ENCODE measurements around the gene FLNC. TPM values are rescaled to one million over a fixed set of nuclear protein-coding genes. Genes with fewer than 3 reads are reported as not detected.

FLNC gene
- total RNA-seq, 1 experiment from 2014 or later, result 0.10 TPM

- DNase-seq (ENCODE audit: low spot score), result peak; percentile 64
These were observed 49.9 kb downstream of the FLNC start for GRCh38 chr7:128879939-128880746.

- no peak for DNase-seq (ENCODE audit: low spot score)
These were observed 50.7 kb downstream of the FLNC start for GRCh38 chr7:128880791-128881457.

- DNase-seq (ENCODE audit: low spot score), result no peak
These were observed 51.4 kb downstream of the FLNC start for GRCh38 chr7:128881458-128882125.

- no peak for DNase-seq (ENCODE audit: low spot score)
These were observed 51.9 kb downstream of the FLNC start for GRCh38 chr7:128882134-128882533.

- peak; percentile 63 for DNase-seq (ENCODE audit: low spot score)
These were observed 53.6 kb downstream of the FLNC start for GRCh38 chr7:128883622-128884448.

- no peak for DNase-seq (ENCODE audit: low spot score)
These were observed 54.6 kb downstream of the FLNC start for GRCh38 chr7:128884561-128885369.

GRCh38 chr7:128885370-128886187 lies 55.4 kb downstream of the FLNC start:
- no peak for DNase-seq (ENCODE audit: low spot score)

GRCh38 chr7:128886391-128887168 lies 56.4 kb downstream of the FLNC start:
- no peak for DNase-seq (ENCODE audit: low spot score)

- DNase-seq (ENCODE audit: low spot score), result no peak
These were observed 57.2 kb downstream of the FLNC start for GRCh38 chr7:128887169-128888038.

- no peak for DNase-seq (ENCODE audit: low spot score)
These were observed 58.0 kb downstream of the FLNC start for GRCh38 chr7:128888039-128888755.

- DNase-seq (ENCODE audit: low spot score), result no peak
These were observed 58.5 kb downstream of the FLNC start for GRCh38 chr7:128888756-128889095.

- no peak for DNase-seq (ENCODE audit: low spot score)
These were observed 58.9 kb downstream of the FLNC start for GRCh38 chr7:128889121-128889520.

- DNase-seq (ENCODE audit: low spot score), result no peak
These were observed 60.3 kb downstream of the FLNC start for GRCh38 chr7:128890306-128891109.

- no peak for DNase-seq (ENCODE audit: low spot score)
These were observed 61.1 kb downstream of the FLNC start for GRCh38 chr7:128891110-128891941.

GRCh38 chr7:128891942-128892269 lies 61.7 kb downstream of the FLNC start:
- DNase-seq (ENCODE audit: low spot score), result no peak
